ENCODE data around the gene LTO1. TPM values are rescaled to one million over a fixed set of nuclear protein-coding genes. Genes with fewer than 3 reads are reported as not detected.

LTO1 gene
- total RNA-seq, 4 donors from 2014 or later, result 12.2 to 18.6 (median 14.1) TPM

- intact Hi-C loops (cut with DNase I), result no loop called here
- Histone ChIP-seq H3K27ac (replicated peaks in 1 of 4) (no peak overlapping the region), H3K4me3 (no peak overlapping the region), H3K36me3 (no peaks in the 10 kb centered on the region), H3K9me3 (peaks cover 0 to 10% (median 0%) of the 10 kb centered on the region in 4 donors), H3K27me3 (peaks cover 0 to 75% (median 5%) of the 10 kb centered on the region in 4 donors), H3K4me1 (peaks cover 0 to 4% (median 1%) of the 10 kb centered on the region in 4 donors)
- TF ChIP-seq POLR2AphosphoS5 (IDR thresholded peaks at IDR 0.05) (no peak), CTCF (IDR thresholded peaks at IDR 0.05) (no peak), POLR2A (IDR thresholded peaks at IDR 0.05; ENCODE audit: low read depth) (no peak), EP300 (IDR thresholded peaks at IDR 0.05) (no peak)
- DNase-seq (ENCODE audit: extremely low spot score), result no peak
- 82% methylated on average over 4 of the region's 7 CpGs for WGBS
Observed at GRCh38 chr11:69695581-69695980, 20.4 kb upstream of the LTO1 start.

GRCh38 chr11:69694781-69695180 lies 19.6 kb upstream of the LTO1 start:
- H3K27ac ChIP-seq (replicated peaks in 1 of 4), result no peak overlapping the region
- no peaks in the 10 kb centered on the region for H3K4me1 ChIP-seq
- no peak for DNase-seq (ENCODE audit: extremely low spot score)
- intact Hi-C loops (cut with DNase I), result no loop called here
- no peak for TF ChIP-seq CTCF (IDR thresholded peaks at IDR 0.05)
- TF ChIP-seq EP300 (IDR thresholded peaks at IDR 0.05), result no peak
- WGBS, result 82% methylated on average over 7 of the region's 10 CpGs
- H3K27me3 ChIP-seq, result peaks cover 0 to 72% (median 2%) of the 10 kb centered on the region in 4 donors
- no peak overlapping the region for H3K4me3 ChIP-seq
- peaks cover 0 to 10% (median 0%) of the 10 kb centered on the region in 4 donors for H3K9me3 ChIP-seq
- no peaks in the 10 kb centered on the region for H3K36me3 ChIP-seq

- Histone ChIP-seq H3K4me1 (no peaks in the 10 kb centered on the region), H3K4me3 (no peak overlapping the region), H3K27ac (replicated peaks in 1 of 4) (no peak overlapping the region), H3K9me3 (peaks cover 0 to 10% (median 0%) of the 10 kb centered on the region in 4 donors), H3K36me3 (no peaks in the 10 kb centered on the region), H3K27me3 (peaks cover 0 to 50% (median 2%) of the 10 kb centered on the region in 4 donors)
- no peak for TF ChIP-seq POLR2A (IDR thresholded peaks at IDR 0.05; ENCODE audit: low read depth)
- TF ChIP-seq POLR2AphosphoS5 (IDR thresholded peaks at IDR 0.05), result no peak
- TF ChIP-seq EP300 (IDR thresholded peaks at IDR 0.05), result no peak
- TF ChIP-seq CTCF (IDR thresholded peaks at IDR 0.05), result no peak
- intact Hi-C loops (cut with DNase I), result no loop called here
- DNase-seq (ENCODE audit: extremely low spot score), result no peak
Observed at GRCh38 chr11:69692422-69692821, 17.3 kb upstream of the LTO1 start.

GRCh38 chr11:69691463-69691862 lies 16.3 kb upstream of the LTO1 start:
- no peak for DNase-seq (ENCODE audit: extremely low spot score)
- intact Hi-C loops (cut with DNase I), result no loop called here
- H3K4me1 ChIP-seq, result no peaks in the 10 kb centered on the region
- WGBS, result 64% methylated on average over 2 of the region's 2 CpGs
- peaks cover 0 to 47% (median 0%) of the 10 kb centered on the region in 4 donors for H3K27me3 ChIP-seq
- no peak for TF ChIP-seq POLR2A (IDR thresholded peaks at IDR 0.05; ENCODE audit: low read depth)
- no peak for TF ChIP-seq POLR2AphosphoS5 (IDR thresholded peaks at IDR 0.05)
- no peak for TF ChIP-seq CTCF (IDR thresholded peaks at IDR 0.05)
- no peak for TF ChIP-seq EP300 (IDR thresholded peaks at IDR 0.05)
- H3K4me3 ChIP-seq, result no peak overlapping the region
- no peaks in the 10 kb centered on the region for H3K36me3 ChIP-seq
- H3K27ac ChIP-seq (replicated peaks in 1 of 4), result no peak overlapping the region
- peaks cover 0 to 10% (median 0%) of the 10 kb centered on the region in 4 donors for H3K9me3 ChIP-seq
